Activated T-helper 1 cell treated with anti-CD3 and anti-CD28 coated beads, Interleukin-12 subunit alpha, Interleukin-12 subunit beta, Interleukin-2, Interleukin-4 antibody, amounts not matched to agents 30 ng/mL and 10 ng/mL and 1 ng/mL, durations not matched to agents 14 hours and 24 hours and 36 hours (primary cell): ENCODE results near the gene MAP3K7CL. TPM values are rescaled to one million over a fixed set of nuclear protein-coding genes. Genes with fewer than 3 reads are reported as not detected.

Experiments used
- DNase-seq: peaks from one replicate; pipeline ENCODE4 v3.0.0; 2021; ENCODE audit warnings: low spot score
- H3K27ac Mint-ChIP-seq: one replicate; pipeline ENCODE4 v1.8.0; 2021; ENCODE audit warnings: mild to moderate bottlenecking, mixed read lengths
- H3K27me3 Mint-ChIP-seq: one replicate; pipeline ENCODE4 v1.8.0; 2022; ENCODE audit warnings: mild to moderate bottlenecking, moderate library complexity, mixed read lengths; ENCODE audit not compliant: insufficient read depth
- H3K36me3 Mint-ChIP-seq: one replicate; pipeline ENCODE4 v1.8.0; 2021; ENCODE audit warnings: low read depth, mixed read lengths
- H3K4me1 Mint-ChIP-seq: one replicate; pipeline ENCODE4 v1.8.0; 2021; ENCODE audit warnings: low read depth, mixed read lengths
- H3K4me3 Mint-ChIP-seq: one replicate; pipeline ENCODE4 v1.8.0; 2021; ENCODE audit warnings: mild to moderate bottlenecking, moderate library complexity, mixed read lengths
- H3K9me3 Mint-ChIP-seq: one replicate; pipeline ENCODE4 v1.8.0; 2021; ENCODE audit warnings: mixed read lengths
- intact Hi-C: fragments of 100-400 bp; cut with micrococcal nuclease; formaldehyde crosslinking; loops from one replicate; pipeline ENCODE4 v1.15.1; 2024
- total RNA-seq: library from RNA; stranded (reverse); gene quantifications from 2 replicates; pipeline ENCODE4 v1.2.3, GENCODE V29; 2022

MAP3K7CL gene
- total RNA-seq, 1 donor from 2014 or later = 3.8 TPM

- no peak overlapping the region for H3K27ac Mint-ChIP-seq
- H3K4me1 Mint-ChIP-seq = peaks cover 11% of the 10 kb centered on the region
- H3K9me3 Mint-ChIP-seq = peaks cover 4% of the 10 kb centered on the region
- H3K4me3 Mint-ChIP-seq = no peak overlapping the region
- intact Hi-C loops = loop anchor here (2.0 kb wide), 1 partner anchor 20 kb away; no protein-coding TSS in a partner anchor
- peaks cover 2% of the 10 kb centered on the region for H3K36me3 Mint-ChIP-seq
- H3K27me3 Mint-ChIP-seq = no peaks in the 10 kb centered on the region
- DNase-seq = no peak
Observed at GRCh38 chr21:29212446-29212845, 82.0 kb downstream of the MAP3K7CL start.

- no peak for DNase-seq
- H3K27me3 Mint-ChIP-seq = no peaks in the 10 kb centered on the region
- peaks cover 4% of the 10 kb centered on the region for H3K9me3 Mint-ChIP-seq
- no peak overlapping the region for H3K27ac Mint-ChIP-seq
- H3K4me1 Mint-ChIP-seq = peaks cover under 1% of the 10 kb centered on the region
- intact Hi-C loops = loop anchor here (2.0 kb wide), 1 partner anchor 19 kb away; no protein-coding TSS in a partner anchor
- H3K4me3 Mint-ChIP-seq = no peak overlapping the region
- H3K36me3 Mint-ChIP-seq = peaks cover 2% of the 10 kb centered on the region
Observed at GRCh38 chr21:29213513-29214385, 83.3 kb downstream of the MAP3K7CL start.

GRCh38 chr21:29215709-29216108, 85.3 kb downstream of the MAP3K7CL start:
- intact Hi-C loops = no loop called here
- no peaks in the 10 kb centered on the region for H3K4me1 Mint-ChIP-seq
- no peak overlapping the region for H3K4me3 Mint-ChIP-seq
- DNase-seq = no peak
- no peak overlapping the region for H3K27ac Mint-ChIP-seq
- H3K9me3 Mint-ChIP-seq = peaks cover 2% of the 10 kb centered on the region
- peaks cover 2% of the 10 kb centered on the region for H3K36me3 Mint-ChIP-seq
- no peaks in the 10 kb centered on the region for H3K27me3 Mint-ChIP-seq

- intact Hi-C loops = no loop called here
- Mint-ChIP-seq H3K4me1 (no peaks in the 10 kb centered on the region), H3K9me3 (no peaks in the 10 kb centered on the region), H3K4me3 (no peak overlapping the region), H3K36me3 (no peaks in the 10 kb centered on the region), H3K27me3 (no peaks in the 10 kb centered on the region), H3K27ac (no peak overlapping the region)
- no peak for DNase-seq
Observed at GRCh38 chr21:29217818-29218291, 87.4 kb downstream of the MAP3K7CL start.

GRCh38 chr21:29218749-29219148, 88.3 kb downstream of the MAP3K7CL start:
- intact Hi-C loops = no loop called here
- Mint-ChIP-seq H3K27ac (no peak overlapping the region), H3K4me3 (no peak overlapping the region), H3K4me1 (no peaks in the 10 kb centered on the region), H3K27me3 (no peaks in the 10 kb centered on the region), H3K9me3 (no peaks in the 10 kb centered on the region), H3K36me3 (no peaks in the 10 kb centered on the region)
- DNase-seq = no peak

GRCh38 chr21:29219165-29219770, 88.8 kb downstream of the MAP3K7CL start:
- DNase-seq = no peak
- intact Hi-C loops = no loop called here
- Mint-ChIP-seq H3K27ac (no peak overlapping the region), H3K36me3 (no peaks in the 10 kb centered on the region), H3K9me3 (no peaks in the 10 kb centered on the region), H3K4me1 (no peaks in the 10 kb centered on the region), H3K4me3 (no peak overlapping the region), H3K27me3 (no peaks in the 10 kb centered on the region)

GRCh38 chr21:29221253-29221744, 90.9 kb downstream of the MAP3K7CL start:
- no peak for DNase-seq
- intact Hi-C loops = no loop called here
- Mint-ChIP-seq H3K9me3 (no peaks in the 10 kb centered on the region), H3K4me3 (no peak overlapping the region), H3K27me3 (peaks cover 1% of the 10 kb centered on the region), H3K27ac (no peak overlapping the region), H3K4me1 (no peaks in the 10 kb centered on the region), H3K36me3 (no peaks in the 10 kb centered on the region)

- H3K27me3 Mint-ChIP-seq = peaks cover 7% of the 10 kb centered on the region
- no peak for DNase-seq
- H3K36me3 Mint-ChIP-seq = no peaks in the 10 kb centered on the region
- intact Hi-C loops = no loop called here
- no peaks in the 10 kb centered on the region for H3K9me3 Mint-ChIP-seq
- H3K4me1 Mint-ChIP-seq = peaks cover 6% of the 10 kb centered on the region
- H3K27ac Mint-ChIP-seq = no peak overlapping the region
- no peak overlapping the region for H3K4me3 Mint-ChIP-seq
Observed at GRCh38 chr21:29224006-29224405, 93.6 kb downstream of the MAP3K7CL start.

Other genes with a start within 250 kb of the MAP3K7CL start
- 25.6 and 28.4 TPM in 2 replicates for gene LTN1, start 137.8 kb upstream of the MAP3K7CL start, total RNA-seq
- 11.0 and 11.1 TPM in 2 replicates for gene RWDD2B, start 111.3 kb upstream of the MAP3K7CL start, total RNA-seq
- 44.7 and 48.7 TPM in 2 replicates for gene USP16, start 106.0 kb upstream of the MAP3K7CL start, total RNA-seq
- gene CCT8, start 57.0 kb upstream of the MAP3K7CL start, total RNA-seq = 394 and 400 TPM in 2 replicates
- 22.7 and 23.1 TPM in 2 replicates for gene BACH1, start 168.3 kb downstream of the MAP3K7CL start, total RNA-seq